GM12878 (cell line): ENCODE results near the gene PTPRN2.

ENCODE experiments used
- TBL1XR1 ChIP-seq: IDR thresholded peaks from 2 replicates; pipeline ENCODE4 v1.6.1; 2012; ENCODE audit warnings: low read depth, low read length, improper control_type of control experiment
- TCF7 ChIP-seq: IDR thresholded peaks from 2 replicates; pipeline ENCODE4 v1.6.1; 2014; ENCODE audit warnings: antibody characterized with exemption, borderline replicate concordance

- TF ChIP-seq TCF7 (no peak), TBL1XR1 (no peak)
Measured at GRCh38 chr7:158327012-158327411, 260.6 kb downstream of the PTPRN2 start.
